Neural cell (in vitro differentiated cells): ENCODE results near the gene SH3RF3. TPM values are rescaled to one million over a fixed set of nuclear protein-coding genes. Genes with fewer than 3 reads are reported as not detected.

ENCODE experiments used
- H2AFZ ChIP-seq: fragments of 200-600, 300-800 bp; sonication (generic), shearing (Covaris generic); 2 replicates; pipeline ENCODE4 v1.6.0; 2014; ENCODE audit warnings: low read depth, mild to moderate bottlenecking, antibody characterized with exemption, low read length, moderate library complexity
- H3F3A ChIP-seq: fragments of 200-600 bp; shearing (Covaris generic); 2 replicates; pipeline ENCODE4 v1.6.1; 2016; ENCODE audit warnings: mild to moderate bottlenecking, moderate library complexity, mixed read lengths, antibody characterized with exemption, low read length; ENCODE audit not compliant: insufficient read depth, poor library complexity, severe bottlenecking
- H3K27ac ChIP-seq: fragments of 200-600, 300-800 bp; sonication (generic), shearing (Covaris generic); 2 replicates; pipeline ENCODE4 v1.5.1; 2014; ENCODE audit warnings: mild to moderate bottlenecking, low read length, moderate library complexity
- H3K27me3 ChIP-seq: fragments of 300-800, 200-600 bp; sonication (generic), shearing (Covaris generic); 2 replicates; pipeline ENCODE4 v1.6.0; 2014; ENCODE audit warnings: mild to moderate bottlenecking, low read depth, low read length, moderate library complexity; ENCODE audit not compliant: insufficient read depth
- H3K36me3 ChIP-seq: fragments of 300-800, 200-600 bp; sonication (generic), shearing (Covaris generic); 2 replicates; pipeline ENCODE4 v1.5.1; 2014; ENCODE audit warnings: mild to moderate bottlenecking, antibody characterized with exemption, low read length, moderate library complexity; ENCODE audit not compliant: insufficient read depth
- H3K4me2 ChIP-seq: fragments of 300-800, 200-600 bp; sonication (generic), shearing (Covaris generic); 2 replicates; pipeline ENCODE4 v1.6.0; 2014; ENCODE audit warnings: mild to moderate bottlenecking, low read length
- H3K4me3 ChIP-seq: fragments of 300-800, 200-600 bp; sonication (generic), shearing (Covaris generic); 2 replicates; pipeline ENCODE4 v1.5.1; 2014; ENCODE audit warnings: mild to moderate bottlenecking, low read length, moderate library complexity
- H3K79me2 ChIP-seq: fragments of 200-600 bp; shearing (Covaris generic); replicated peaks from 2 replicates; pipeline ENCODE4 v1.6.0; 2014; ENCODE audit warnings: mild to moderate bottlenecking, low read length, moderate library complexity; ENCODE audit not compliant: insufficient read depth
- H3K9ac ChIP-seq: fragments of 300-800, 200-600 bp; sonication (generic), shearing (Covaris generic); 2 replicates; pipeline ENCODE4 v1.6.1; 2016; ENCODE audit warnings: mild to moderate bottlenecking, low read length, mixed read lengths
- H3K9me2 ChIP-seq: fragments of 200-600 bp; shearing (Covaris generic); 2 replicates; pipeline ENCODE4 v1.6.1; 2016; ENCODE audit warnings: mild to moderate bottlenecking, low read length, mixed read lengths; ENCODE audit not compliant: insufficient read depth
- H3K9me3 ChIP-seq: fragments of 200-600, 300-800 bp; sonication (generic), shearing (Covaris generic); 2 replicates; pipeline ENCODE4 v1.6.1; 2016; ENCODE audit warnings: mild to moderate bottlenecking, mixed run types, low read length, moderate library complexity, mixed read lengths
- H4K20me1 ChIP-seq: fragments of 200-600 bp; shearing (Covaris generic); 2 replicates; pipeline ENCODE4 v1.6.1; 2016; ENCODE audit warnings: mild to moderate bottlenecking, mixed run types; ENCODE audit not compliant: insufficient read depth
- CTCF ChIP-seq: fragments of 450-650 bp; IDR thresholded peaks from 2 replicates; pipeline ENCODE4 v1.5.1; 2014; ENCODE audit warnings: antibody characterized with exemption, mild to moderate bottlenecking, moderate library complexity; ENCODE audit not compliant: poor library complexity, severe bottlenecking
- EP300 ChIP-seq: fragments of 450-650 bp; conservative IDR thresholded peaks from 2 replicates; pipeline ENCODE4 v1.6.1; 2014; ENCODE audit warnings: antibody characterized with exemption, mild to moderate bottlenecking, moderate library complexity; ENCODE audit not compliant: poor library complexity, severe bottlenecking
- EZH2 ChIP-seq: fragments of 200-600, 300-800 bp; shearing (Covaris generic), sonication (generic); IDR thresholded peaks from 2 replicates; pipeline ENCODE4 v1.6.1; 2014; ENCODE audit warnings: antibody characterized with exemption, low read length, borderline replicate concordance, mild to moderate bottlenecking; ENCODE audit not compliant: insufficient read depth, poor library complexity, severe bottlenecking
- MXI1 ChIP-seq: fragments of 450-650 bp; conservative IDR thresholded peaks from 2 replicates; pipeline ENCODE4 v1.6.1; 2014; ENCODE audit warnings: antibody characterized with exemption, mild to moderate bottlenecking; ENCODE audit not compliant: poor library complexity, severe bottlenecking
- POLR2AphosphoS5 ChIP-seq: IDR thresholded peaks from 2 replicates; pipeline ENCODE4 v1.6.1; 2012
- RAD21 ChIP-seq: fragments of 450-650 bp; conservative IDR thresholded peaks from 2 replicates; pipeline ENCODE4 v1.6.1; 2014; ENCODE audit warnings: antibody characterized with exemption, mild to moderate bottlenecking, moderate library complexity
- SMC3 ChIP-seq: fragments of 450-650 bp; conservative IDR thresholded peaks from 2 replicates; pipeline ENCODE4 v1.6.1; 2014; ENCODE audit warnings: antibody characterized with exemption, mild to moderate bottlenecking, moderate library complexity; ENCODE audit not compliant: poor library complexity
- TAF1 ChIP-seq: IDR thresholded peaks from 2 replicates; pipeline ENCODE4 v1.6.1; 2012; ENCODE audit warnings: low read depth
- polyA plus RNA-seq: library from polyadenylated mRNA; depleted of rRNA; stranded (reverse); fragments of >200 nt; gene quantifications from 2 replicates; pipeline ENCODE4 v1.2.3, GENCODE V29; 2014
- TF ChIP-seq, protein P1 (sequence below): IDR thresholded peaks from 2 replicates; pipeline ENCODE4 v1.6.1; 2012; ENCODE audit warnings: borderline replicate concordance

Gene SH3RF3
- polyA plus RNA-seq, 1 donor from 2014 or later = 0.53 TPM

DNA sequence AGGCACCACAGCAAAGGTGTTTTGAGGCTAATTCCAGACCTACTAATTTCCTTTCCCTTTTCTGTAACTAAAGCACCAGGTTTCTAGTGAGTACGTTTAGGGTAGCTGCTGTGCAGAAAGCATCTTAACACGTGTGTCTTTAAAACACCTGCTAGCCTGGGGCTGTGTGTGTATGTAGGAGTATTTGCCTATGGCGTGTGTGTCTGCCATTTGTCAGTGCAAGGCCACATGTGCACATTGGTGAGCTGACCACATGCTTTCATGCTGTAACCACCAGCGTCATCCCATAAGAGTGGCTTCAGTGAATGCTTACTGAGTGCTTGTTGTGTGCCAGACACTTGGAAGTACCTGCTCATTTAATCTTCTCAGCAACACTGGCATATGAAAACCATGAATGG is 243.2 kb downstream of the SH3RF3 start:
- TF ChIP-seq MXI1 (no peak), SMC3 (no peak), CTCF (no peak), EP300 (no peak), POLR2AphosphoS5 (no peak), TAF1 (no peak), EZH2 (no peak), RAD21 (no peak)
- TF ChIP-seq, protein P1, sequence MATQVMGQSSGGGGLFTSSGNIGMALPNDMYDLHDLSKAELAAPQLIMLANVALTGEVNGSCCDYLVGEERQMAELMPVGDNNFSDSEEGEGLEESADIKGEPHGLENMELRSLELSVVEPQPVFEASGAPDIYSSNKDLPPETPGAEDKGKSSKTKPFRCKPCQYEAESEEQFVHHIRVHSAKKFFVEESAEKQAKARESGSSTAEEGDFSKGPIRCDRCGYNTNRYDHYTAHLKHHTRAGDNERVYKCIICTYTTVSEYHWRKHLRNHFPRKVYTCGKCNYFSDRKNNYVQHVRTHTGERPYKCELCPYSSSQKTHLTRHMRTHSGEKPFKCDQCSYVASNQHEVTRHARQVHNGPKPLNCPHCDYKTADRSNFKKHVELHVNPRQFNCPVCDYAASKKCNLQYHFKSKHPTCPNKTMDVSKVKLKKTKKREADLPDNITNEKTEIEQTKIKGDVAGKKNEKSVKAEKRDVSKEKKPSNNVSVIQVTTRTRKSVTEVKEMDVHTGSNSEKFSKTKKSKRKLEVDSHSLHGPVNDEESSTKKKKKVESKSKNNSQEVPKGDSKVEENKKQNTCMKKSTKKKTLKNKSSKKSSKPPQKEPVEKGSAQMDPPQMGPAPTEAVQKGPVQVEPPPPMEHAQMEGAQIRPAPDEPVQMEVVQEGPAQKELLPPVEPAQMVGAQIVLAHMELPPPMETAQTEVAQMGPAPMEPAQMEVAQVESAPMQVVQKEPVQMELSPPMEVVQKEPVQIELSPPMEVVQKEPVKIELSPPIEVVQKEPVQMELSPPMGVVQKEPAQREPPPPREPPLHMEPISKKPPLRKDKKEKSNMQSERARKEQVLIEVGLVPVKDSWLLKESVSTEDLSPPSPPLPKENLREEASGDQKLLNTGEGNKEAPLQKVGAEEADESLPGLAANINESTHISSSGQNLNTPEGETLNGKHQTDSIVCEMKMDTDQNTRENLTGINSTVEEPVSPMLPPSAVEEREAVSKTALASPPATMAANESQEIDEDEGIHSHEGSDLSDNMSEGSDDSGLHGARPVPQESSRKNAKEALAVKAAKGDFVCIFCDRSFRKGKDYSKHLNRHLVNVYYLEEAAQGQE = no peak
- H3K4me3 ChIP-seq = no peak overlapping the region
- no peaks in the 10 kb centered on the region for H3K27me3 ChIP-seq
- no peaks in the 10 kb centered on the region for H3K36me3 ChIP-seq
- no peaks in the 10 kb centered on the region for H3K9me3 ChIP-seq
- H3K79me2 ChIP-seq = no peaks in the 10 kb centered on the region
- H3K4me2 ChIP-seq = no peak overlapping the region
- H3K9ac ChIP-seq = no peak overlapping the region
- no peaks in the 10 kb centered on the region for H3K9me2 ChIP-seq
- no peaks in the 10 kb centered on the region for H4K20me1 ChIP-seq
- H2AFZ ChIP-seq = no peak overlapping the region
- no peak overlapping the region for H3K27ac ChIP-seq
- H3F3A ChIP-seq = no peaks in the 10 kb centered on the region

DNA sequence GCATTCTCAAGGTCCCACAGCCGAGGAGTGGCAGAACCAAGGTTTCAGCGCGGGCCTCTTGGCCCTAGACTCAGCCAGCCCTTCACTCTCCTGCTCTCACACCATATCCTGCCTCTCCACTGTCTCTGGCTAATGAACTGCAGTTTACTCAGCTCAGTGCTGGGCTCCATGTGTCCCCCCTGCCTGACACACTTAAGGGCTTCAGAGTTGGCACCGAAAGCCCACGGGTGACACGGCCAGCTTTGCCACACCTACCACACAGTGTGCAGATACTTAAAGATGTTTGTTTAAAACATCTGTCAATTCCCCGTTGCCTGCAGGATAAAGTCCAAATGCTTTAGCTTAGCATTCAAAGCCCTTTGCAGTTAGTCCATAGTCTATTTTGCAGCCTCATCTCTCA is 243.6 kb downstream of the SH3RF3 start:
- Histone ChIP-seq H3K27ac (no peak overlapping the region), H3K9ac (no peak overlapping the region), H4K20me1 (no peaks in the 10 kb centered on the region), H3K79me2 (no peaks in the 10 kb centered on the region), H3K9me3 (no peaks in the 10 kb centered on the region), H3F3A (no peaks in the 10 kb centered on the region), H3K27me3 (no peaks in the 10 kb centered on the region), H3K4me3 (no peak overlapping the region), H2AFZ (no peak overlapping the region), H3K4me2 (no peak overlapping the region), H3K9me2 (no peaks in the 10 kb centered on the region), H3K36me3 (no peaks in the 10 kb centered on the region)
- no peak for TF ChIP-seq CTCF
- TF ChIP-seq, protein P1 = no peak
- no peak for TF ChIP-seq TAF1
- TF ChIP-seq EZH2 = no peak
- no peak for TF ChIP-seq SMC3
- TF ChIP-seq POLR2AphosphoS5 = no peak
- TF ChIP-seq MXI1 = no peak
- no peak for TF ChIP-seq EP300
- TF ChIP-seq RAD21 = no peak
